HepG2 (cell line): ENCODE data around the gene STAT4. TPM values are rescaled to one million over a fixed set of nuclear protein-coding genes. Genes with fewer than 3 reads are reported as not detected.

ENCODE experiments used
- ATAC-seq: fragments of 200-7000 bp; cut with Tn5 transposase; 3 replicates; pipeline ENCODE4 v1.9.1; 2020; ENCODE audit warnings: mild to moderate bottlenecking, moderate library complexity
- BruUV-seq: library from RNA; stranded (reverse); fragments of 400-500 nt; replicated peaks from 2 replicates; lab custom pipeline; 2021; lab: Mats Ljungman, UMichigan
- CTCF ChIA-PET: fragments of 300-600 bp; formaldehyde crosslinking; extraction: SDS; loops from one replicate; lab custom pipeline; 2021; ENCODE audit warnings: low total read pairs, inconsistent platforms, low intra/inter-chr PET ratio; lab: Yijun Ruan, JAX
- POLR2A ChIA-PET: fragments of 350-600 bp; sonication (Branson Sonifier 250); formaldehyde crosslinking; loops from one replicate; lab custom pipeline; 2020; ENCODE audit warnings: antibody characterized with exemption, inconsistent platforms; lab: Yijun Ruan, JAX
- DNase-seq: peaks from one replicate; pipeline ENCODE4 v3.0.0-alpha.2; 2015; ENCODE audit warnings: low spot score
- FAIRE-seq: peaks from 3 replicates; lab custom pipeline; 2011; peaks lifted over from hg19 to GRCh38; lab: Jason Lieb, UNC
- H2AFZ ChIP-seq: one replicate; pipeline ENCODE4 v1.6.1; 2011; ENCODE audit warnings: low read length, inconsistent platforms
- H3K27ac ChIP-seq: fragments of 300-600 bp; 3 replicates; pipeline ENCODE4 v1.8.0; 2011; ENCODE audit warnings: mixed run types, mild to moderate bottlenecking, mixed read lengths, low read length, inconsistent platforms; ENCODE audit not compliant: insufficient read depth; ENCODE audit errors: extremely low read length
- H3K27me3 ChIP-seq, 2 experiments: fragments of 200-600 bp in 1 of 2; 2 replicates in 1 of 2; 3 replicates in 1 of 2; pipeline versions ENCODE4 v1.6.0 to v1.8.0; 2011; ENCODE audit warnings: low read length in 2 of 2, mild to moderate bottlenecking in 2 of 2, moderate library complexity in 2 of 2, inconsistent platforms in 1 of 2; ENCODE audit not compliant: insufficient read depth in 2 of 2, control insufficient read depth in 1 of 2
- H3K36me3 ChIP-seq, 2 experiments: fragments of 200-600 bp in 1 of 2; replicated peaks in 1 of 2; 2 replicates in 1 of 2; 3 replicates in 1 of 2; pipeline versions ENCODE4 v1.5.1 to v1.8.0; 2011; ENCODE audit warnings: low read length in 2 of 2, inconsistent platforms in 1 of 2; ENCODE audit not compliant: insufficient read depth in 2 of 2, control insufficient read depth in 1 of 2
- H3K4me1 ChIP-seq: 2 replicates; pipeline ENCODE4 v1.5.1; 2012; ENCODE audit warnings: low read length, inconsistent platforms; ENCODE audit not compliant: insufficient read depth
- H3K4me2 ChIP-seq: 2 replicates; pipeline ENCODE4 v1.6.0; 2011; ENCODE audit warnings: low read depth, low read length, inconsistent platforms
- H3K4me3 ChIP-seq, 3 experiments: fragments of 200-600 bp in 1 of 3; sonication (generic), shearing (Covaris generic) in 1 of 3; replicated peaks in 1 of 3; 2 replicates each; pipeline ENCODE4 v1.5.1; 2011 to 2016; ENCODE audit warnings: low read length in 3 of 3, inconsistent platforms in 2 of 3, low read depth in 2 of 3, mild to moderate bottlenecking in 2 of 3, control low read depth in 1 of 3, mixed read lengths in 1 of 3; ENCODE audit not compliant: insufficient read depth in 1 of 3
- H3K79me2 ChIP-seq: one replicate; pipeline ENCODE4 v1.6.1; 2011; ENCODE audit warnings: low read length, inconsistent platforms; ENCODE audit not compliant: insufficient read depth
- H3K9ac ChIP-seq: 2 replicates; pipeline ENCODE4 v1.6.0; 2011; ENCODE audit warnings: mild to moderate bottlenecking, low read depth, low read length, inconsistent platforms; ENCODE audit not compliant: insufficient read depth
- H3K9me3 ChIP-seq: 2 replicates; pipeline ENCODE4 v1.5.1; 2012; ENCODE audit warnings: mild to moderate bottlenecking, low read length
- H4K20me1 ChIP-seq: 2 replicates; pipeline ENCODE4 v1.6.0; 2011; ENCODE audit warnings: inconsistent platforms, mild to moderate bottlenecking, low read length, moderate library complexity; ENCODE audit not compliant: insufficient read depth
- ARHGAP35 ChIP-seq: sonication (generic); formaldehyde crosslinking; IDR thresholded peaks from 2 replicates; pipeline ENCODE4 v1.9.0; 2022; ENCODE audit warnings: mild to moderate bottlenecking, inconsistent platforms, moderate library complexity, missing genetic modification reagents, borderline replicate concordance
- CBX2 ChIP-seq, 2 experiments: fragments of 200-600 bp in 1 of 2; sonication (generic); formaldehyde crosslinking in 1 of 2; IDR thresholded peaks; 2 replicates each; pipeline versions ENCODE4 v1.7.0 to v1.8.1; 2018 to 2022; ENCODE audit warnings: low read depth in 2 of 2, low read length in 1 of 2, mild to moderate bottlenecking in 1 of 2, missing genetic modification reagents in 1 of 2
- EED ChIP-seq: sonication (generic); formaldehyde crosslinking; IDR thresholded peaks from 2 replicates; pipeline ENCODE4 v1.5.0; 2020; ENCODE audit warnings: mild to moderate bottlenecking, missing genetic modification reagents
- GTF3A ChIP-seq: sonication (generic); formaldehyde crosslinking; conservative IDR thresholded peaks from 2 replicates; pipeline ENCODE4 v1.4.0; 2020; ENCODE audit warnings: mild to moderate bottlenecking, missing genetic modification reagents
- IRF2 ChIP-seq: IDR thresholded peaks from 2 replicates; pipeline ENCODE4 v1.6.1; 2018; ENCODE audit warnings: missing genetic modification reagents, missing compliant biosample characterization
- NFATC3 ChIP-seq: sonication (generic); formaldehyde crosslinking; IDR thresholded peaks from 2 replicates; pipeline ENCODE4 v1.5.1; 2020; ENCODE audit warnings: mild to moderate bottlenecking, missing genetic modification reagents
- RAD21 ChIP-seq: fragments of 450-650 bp; formaldehyde crosslinking; IDR thresholded peaks from 2 replicates; pipeline ENCODE4 v1.5.0; 2020; ENCODE audit warnings: mild to moderate bottlenecking
- RBM22 ChIP-seq: fragments of 200-400 bp; formaldehyde crosslinking; optimal IDR thresholded peaks from 2 replicates; pipeline ENCODE3; 2017; ENCODE audit warnings: mild to moderate bottlenecking, low read length, moderate library complexity
- SMC3 ChIP-seq: IDR thresholded peaks from 2 replicates; pipeline ENCODE4 v1.6.1; 2011; ENCODE audit warnings: low read length, improper control_type of control experiment
- STAG1 ChIP-seq: sonication (generic); formaldehyde crosslinking; IDR thresholded peaks from 2 replicates; pipeline ENCODE4 v1.4.0; 2020; ENCODE audit warnings: missing genetic modification reagents
- WGBS: methylation state at CpG from one replicate; pipeline ENCODE4 v1.1.6; 2017; ENCODE audit warnings: low lambda C conversion rate; 5-methylcytosine and 5-hydroxymethylcytosine counted together
- in situ Hi-C: cut with HindIII; loops from 2 replicates; pipeline ENCODE4 v1.10.0; 2017; ENCODE audit warnings: low pct_unique_long_range_greater_than_20kb; ENCODE audit not compliant: extremely low pct_ligation_motif_present
- intact Hi-C: fragments of 100-400 bp; cut with micrococcal nuclease; formaldehyde crosslinking; loops from one replicate; pipeline ENCODE4 v1.10.0; 2022; ENCODE audit not compliant: unreplicated experiment
- polyA plus RNA-seq, 8 experiments: library from polyadenylated mRNA; depleted of rRNA in 3 of 8; stranded (reverse) in 7 of 8; unstranded in 1 of 8; fragments of >200 nt; fragmentation: Illumina TruSeq in 4 of 8; extraction: Trizol in 4 of 8; gene quantifications; 2 replicates each; pipeline versions ENCODE4 v1.2.1 to v1.2.3, GENCODE V29; 2011 to 2016; ENCODE audit warnings: low read depth in 4 of 8, missing spikeins in 1 of 8, mixed read lengths in 1 of 8; ENCODE audit not compliant: insufficient read depth in 1 of 8
- total RNA-seq, 5 experiments: library from RNA; depleted of rRNA; stranded (reverse); fragments of >200 nt; fragmentation: Illumina TruSeq; extraction: Trizol; gene quantifications; 2 replicates each; pipeline ENCODE4 v1.2.3, GENCODE V29; 2016; ENCODE audit warnings: low read depth in 1 of 5
- TF ChIP-seq, protein P1 (sequence below): sonication (generic); formaldehyde crosslinking; IDR thresholded peaks from 2 replicates; pipeline ENCODE4 v1.5.0; 2020; ENCODE audit warnings: mild to moderate bottlenecking, missing genetic modification reagents, moderate library complexity
- TF ChIP-seq, protein P2 (sequence below): sonication (generic); formaldehyde crosslinking; IDR thresholded peaks from 2 replicates; pipeline ENCODE4 v1.5.1; 2020; ENCODE audit warnings: missing genetic modification reagents, mild to moderate bottlenecking, borderline replicate concordance

The STAT4 gene
- total and polyA plus RNA-seq, 2 of the 13 experiments (the other 11 are each of a cell fraction or from before 2014, with no cell fraction given) = 0.37 TPM; not detected in 1

DNA sequence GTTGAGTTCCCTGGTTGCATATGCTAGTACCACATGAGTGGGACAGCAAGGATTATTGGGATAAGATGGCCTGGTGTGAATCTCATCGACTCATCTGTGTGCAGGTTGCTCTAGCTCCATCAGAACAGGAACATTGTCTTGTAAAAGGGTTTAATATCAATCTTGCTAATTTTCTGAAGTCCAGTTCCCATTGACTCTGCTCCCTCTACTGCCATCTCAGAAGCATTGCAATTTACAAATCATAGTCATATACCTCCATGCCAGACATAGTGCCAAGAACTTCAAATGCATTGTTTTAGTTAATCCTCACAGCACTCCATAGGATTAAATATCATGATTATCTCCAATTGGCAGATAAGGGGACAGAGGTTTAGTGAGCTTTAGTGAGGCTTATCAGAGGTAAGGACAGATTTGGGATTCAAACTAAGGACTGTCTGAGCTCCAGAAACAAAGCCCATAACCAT is 4.8 kb upstream of the STAT4 start:
- TF ChIP-seq RAD21 (CRISPR knock-in tag) (peak; percentile 43; the same call in 1 of the 2 replicates), STAG1 (CRISPR knock-in tag) (peak; percentile 54), NFATC3 (CRISPR knock-in tag) (0 out of 2 replicates have a peak, but pooled peaks have one; percentile 34), CBX2 (IDR thresholded peaks at IDR 0.05; ENCODE audit: low read depth, low read length) (no peak), CBX2 (CRISPR knock-in tag; IDR thresholded peaks at IDR 0.05; ENCODE audit: low read depth) (no peak), IRF2 (CRISPR knock-in tag) (no peak), GTF3A (CRISPR knock-in tag) (no peak), ARHGAP35 (CRISPR knock-in tag) (no peak), SMC3 (peak; percentile 62; the same call in 1 of the 2 replicates), RBM22 (no peak), EED (CRISPR knock-in tag) (no peak)
- TF ChIP-seq, protein P1, sequence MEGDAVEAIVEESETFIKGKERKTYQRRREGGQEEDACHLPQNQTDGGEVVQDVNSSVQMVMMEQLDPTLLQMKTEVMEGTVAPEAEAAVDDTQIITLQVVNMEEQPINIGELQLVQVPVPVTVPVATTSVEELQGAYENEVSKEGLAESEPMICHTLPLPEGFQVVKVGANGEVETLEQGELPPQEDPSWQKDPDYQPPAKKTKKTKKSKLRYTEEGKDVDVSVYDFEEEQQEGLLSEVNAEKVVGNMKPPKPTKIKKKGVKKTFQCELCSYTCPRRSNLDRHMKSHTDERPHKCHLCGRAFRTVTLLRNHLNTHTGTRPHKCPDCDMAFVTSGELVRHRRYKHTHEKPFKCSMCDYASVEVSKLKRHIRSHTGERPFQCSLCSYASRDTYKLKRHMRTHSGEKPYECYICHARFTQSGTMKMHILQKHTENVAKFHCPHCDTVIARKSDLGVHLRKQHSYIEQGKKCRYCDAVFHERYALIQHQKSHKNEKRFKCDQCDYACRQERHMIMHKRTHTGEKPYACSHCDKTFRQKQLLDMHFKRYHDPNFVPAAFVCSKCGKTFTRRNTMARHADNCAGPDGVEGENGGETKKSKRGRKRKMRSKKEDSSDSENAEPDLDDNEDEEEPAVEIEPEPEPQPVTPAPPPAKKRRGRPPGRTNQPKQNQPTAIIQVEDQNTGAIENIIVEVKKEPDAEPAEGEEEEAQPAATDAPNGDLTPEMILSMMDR = peak; percentile 64
- TF ChIP-seq, protein P2, sequence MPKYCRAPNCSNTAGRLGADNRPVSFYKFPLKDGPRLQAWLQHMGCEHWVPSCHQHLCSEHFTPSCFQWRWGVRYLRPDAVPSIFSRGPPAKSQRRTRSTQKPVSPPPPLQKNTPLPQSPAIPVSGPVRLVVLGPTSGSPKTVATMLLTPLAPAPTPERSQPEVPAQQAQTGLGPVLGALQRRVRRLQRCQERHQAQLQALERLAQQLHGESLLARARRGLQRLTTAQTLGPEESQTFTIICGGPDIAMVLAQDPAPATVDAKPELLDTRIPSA (CRISPR knock-in tag) = no peak
- Histone ChIP-seq H3K4me3 (no peak overlapping the region), H3K79me2 (no peaks in the 10 kb centered on the region), H3K36me3 (no peaks in the 10 kb centered on the region), H3K4me1 (peaks cover 4% of the 10 kb centered on the region; the same call in 1 of the 2 replicates), H4K20me1 (no peaks in the 10 kb centered on the region), H3K9me3 (no peaks in the 10 kb centered on the region), H3K27ac (no peak overlapping the region), H2AFZ (no peak overlapping the region), H3K9ac (no peak overlapping the region), H3K27me3 (peaks cover 0 to 18% of the 10 kb centered on the region in 2 experiments; a peak in 3 of 5 replicates), H3K4me2 (no peak overlapping the region)
- CTCF ChIA-PET = interaction anchor here (2.2 kb wide), 1 partner anchor 104 kb away, joined by 19 read pairs; no protein-coding TSS in a partner anchor
- POLR2A ChIA-PET = no interaction called here
- DNase-seq = no peak
- peak; percentile 86 for ATAC-seq
- BruUV-seq = no TSS peak
- 0% methylated on average over 1 of the region's 1 CpG for WGBS
- in situ Hi-C loops (no loop called here), intact Hi-C loops (loop anchor here (1.0 kb wide), 1 partner anchor 103 kb away; no protein-coding TSS in a partner anchor)
- FAIRE-seq = peak; percentile 86
